ENCODE results near the gene MECP2. TPM values are rescaled to one million over a fixed set of nuclear protein-coding genes. Genes with fewer than 3 reads are reported as not detected.

Gene MECP2
- total RNA-seq, 1 donor from 2014 or later = 10.4 TPM

DNA sequence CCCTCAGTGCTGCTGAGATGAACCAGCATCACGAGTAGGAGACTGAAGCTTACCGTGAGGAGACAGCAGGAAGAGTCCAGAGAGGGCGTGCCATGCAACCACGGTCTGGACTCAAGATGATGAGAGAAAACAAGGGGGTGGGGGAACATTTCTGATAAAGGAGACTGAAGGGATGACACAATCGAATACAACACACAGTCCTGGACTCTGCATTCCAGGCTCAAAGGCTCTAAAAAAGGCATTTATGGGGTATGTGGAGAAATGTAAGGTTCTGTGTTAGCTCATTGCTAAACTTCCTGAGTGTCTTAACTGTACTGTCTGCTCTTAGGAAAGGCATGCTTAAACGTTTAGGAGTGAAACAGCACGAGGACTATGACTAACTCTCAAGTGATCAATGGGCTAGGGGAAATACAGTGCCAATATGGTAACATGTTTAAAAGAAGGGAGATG, 57.2 kb downstream of the MECP2 start:
- no peaks in the 10 kb centered on the region for H3K9me3 ChIP-seq (ENCODE audit: control insufficient read depth in 3 of 3, low read length in 3 of 3)
- no peaks in the 10 kb centered on the region for H3K27me3 ChIP-seq (ENCODE audit: control insufficient read depth in 3 of 3, insufficient read depth in 3 of 3, low read length in 3 of 3)
- peak overlapping the region; percentile 14 for H3K27ac ChIP-seq (ENCODE audit: low read depth, low read length)
- H3K9ac ChIP-seq (ENCODE audit: low read depth in 1 of 3, low read length in 3 of 3) = peak overlapping the region in 1 of 3 donors; percentile 8
- H3K36me3 ChIP-seq (ENCODE audit: control insufficient read depth in 3 of 3, insufficient read depth in 3 of 3, low read length in 3 of 3) = no peaks in the 10 kb centered on the region
- no peak overlapping the region for H3K4me3 ChIP-seq (ENCODE audit: low read length in 3 of 3)
- H3K4me1 ChIP-seq (ENCODE audit: control insufficient read depth in 3 of 3, insufficient read depth in 3 of 3, low read length in 3 of 3) = peaks cover 40 to 55% (median 48%) of the 10 kb centered on the region in 3 donors

DNA sequence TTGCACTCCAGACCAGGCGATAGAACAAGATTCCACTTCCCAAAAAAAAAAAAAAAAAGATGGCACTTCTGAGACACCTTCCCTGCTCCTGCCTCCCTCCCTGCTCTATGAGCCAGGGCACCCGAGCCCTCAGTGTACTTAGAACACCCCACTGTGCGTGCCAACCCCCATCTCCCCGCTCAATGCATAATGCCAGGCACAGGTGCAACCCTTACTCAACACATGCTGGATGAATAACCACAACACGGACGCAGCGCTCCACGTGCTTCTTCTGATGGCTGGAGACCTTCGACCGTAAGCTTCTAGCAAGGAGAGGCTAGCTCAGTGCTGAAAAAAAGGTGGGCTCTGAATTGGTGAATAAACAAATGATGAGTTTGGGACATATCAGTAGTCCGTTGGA, 57.9 kb downstream of the MECP2 start:
- Histone ChIP-seq H3K36me3 (ENCODE audit: control insufficient read depth in 3 of 3, insufficient read depth in 3 of 3, low read length in 3 of 3) (no peaks in the 10 kb centered on the region), H3K9ac (ENCODE audit: low read depth in 1 of 3, low read length in 3 of 3) (no peak overlapping the region), H3K27ac (ENCODE audit: low read depth, low read length) (peak overlapping the region; percentile 14), H3K27me3 (ENCODE audit: control insufficient read depth in 3 of 3, insufficient read depth in 3 of 3, low read length in 3 of 3) (no peaks in the 10 kb centered on the region), H3K4me3 (ENCODE audit: low read length in 3 of 3) (no peak overlapping the region), H3K9me3 (ENCODE audit: control insufficient read depth in 3 of 3, low read length in 3 of 3) (no peaks in the 10 kb centered on the region), H3K4me1 (ENCODE audit: control insufficient read depth in 3 of 3, insufficient read depth in 3 of 3, low read length in 3 of 3) (peaks cover 36 to 48% (median 43%) of the 10 kb centered on the region in 3 donors)

DNA sequence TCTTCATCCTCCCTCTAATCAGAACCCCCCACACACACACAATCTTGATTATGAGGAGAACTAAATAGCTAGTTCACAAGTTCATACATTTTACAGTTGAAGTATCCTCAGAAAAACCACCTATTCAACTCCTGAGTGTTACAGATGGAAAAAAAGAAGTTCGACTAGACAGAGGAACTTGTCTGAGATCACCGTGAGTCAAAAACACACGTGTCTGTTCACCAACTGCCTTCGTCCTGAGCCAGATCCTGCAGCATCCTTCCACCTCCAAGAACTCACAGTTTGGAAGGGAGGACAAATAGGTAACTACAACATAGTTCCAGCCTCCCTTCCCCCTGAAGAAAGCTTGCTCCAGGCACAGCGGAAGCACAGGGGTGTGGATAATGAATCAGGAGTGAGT, 58.9 kb downstream of the MECP2 start:
- H3K36me3 ChIP-seq (ENCODE audit: control insufficient read depth in 3 of 3, insufficient read depth in 3 of 3, low read length in 3 of 3) = no peaks in the 10 kb centered on the region
- H3K4me1 ChIP-seq (ENCODE audit: control insufficient read depth in 3 of 3, insufficient read depth in 3 of 3, low read length in 3 of 3) = peaks cover 36 to 47% (median 41%) of the 10 kb centered on the region in 3 donors
- H3K9ac ChIP-seq (ENCODE audit: low read depth in 1 of 3, low read length in 3 of 3) = no peak overlapping the region
- H3K4me3 ChIP-seq (ENCODE audit: low read length in 3 of 3) = no peak overlapping the region
- no peaks in the 10 kb centered on the region for H3K27me3 ChIP-seq (ENCODE audit: control insufficient read depth in 3 of 3, insufficient read depth in 3 of 3, low read length in 3 of 3)
- no peaks in the 10 kb centered on the region for H3K9me3 ChIP-seq (ENCODE audit: control insufficient read depth in 3 of 3, low read length in 3 of 3)
- no peak overlapping the region for H3K27ac ChIP-seq (ENCODE audit: low read depth, low read length)

DNA sequence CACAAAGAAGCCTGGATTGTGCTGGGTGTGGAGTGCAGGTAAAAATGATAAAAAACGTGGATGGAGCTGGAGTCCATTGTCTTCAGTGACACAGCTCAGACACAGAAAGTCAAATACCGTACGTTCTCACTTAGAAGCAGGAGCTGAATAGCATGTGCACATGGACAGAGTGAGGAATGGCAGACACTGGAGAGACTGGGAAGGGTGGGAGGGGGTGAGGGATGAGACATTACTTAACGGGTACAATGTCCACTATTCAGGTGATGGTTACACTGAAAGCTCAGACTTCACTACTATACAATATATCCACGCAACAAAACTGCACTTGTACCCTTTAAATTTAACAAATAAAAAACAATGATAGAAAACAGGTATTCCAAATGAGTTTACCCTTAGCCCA, 59.8 kb downstream of the MECP2 start:
- H3K4me1 ChIP-seq (ENCODE audit: control insufficient read depth in 3 of 3, insufficient read depth in 3 of 3, low read length in 3 of 3) = peaks cover 34 to 48% (median 39%) of the 10 kb centered on the region in 3 donors
- no peak overlapping the region for H3K4me3 ChIP-seq (ENCODE audit: low read length in 3 of 3)
- no peak overlapping the region for H3K27ac ChIP-seq (ENCODE audit: low read depth, low read length)
- H3K27me3 ChIP-seq (ENCODE audit: control insufficient read depth in 3 of 3, insufficient read depth in 3 of 3, low read length in 3 of 3) = no peaks in the 10 kb centered on the region
- H3K9ac ChIP-seq (ENCODE audit: low read depth in 1 of 3, low read length in 3 of 3) = no peak overlapping the region
- H3K36me3 ChIP-seq (ENCODE audit: control insufficient read depth in 3 of 3, insufficient read depth in 3 of 3, low read length in 3 of 3) = no peaks in the 10 kb centered on the region
- no peaks in the 10 kb centered on the region for H3K9me3 ChIP-seq (ENCODE audit: control insufficient read depth in 3 of 3, low read length in 3 of 3)

DNA sequence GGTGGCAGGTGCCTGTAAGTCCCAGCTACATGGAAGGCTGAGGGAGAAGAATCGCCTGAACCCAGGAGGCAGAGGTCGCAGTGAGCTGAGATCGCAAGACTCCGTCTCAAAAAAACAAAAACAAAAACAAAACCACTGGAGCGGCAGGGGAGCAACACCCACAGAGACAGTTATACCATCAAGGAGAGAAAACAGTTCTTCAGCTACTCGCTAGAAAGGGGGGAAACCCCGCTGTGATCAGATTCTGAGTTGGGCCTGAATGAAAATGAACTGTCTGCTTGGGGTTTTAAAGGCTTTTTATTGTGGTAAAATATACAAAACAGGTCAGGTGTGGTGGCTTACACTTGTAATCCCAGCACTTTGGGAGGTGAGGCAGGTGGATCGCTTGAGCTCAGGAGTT, 61.0 kb downstream of the MECP2 start:
- Histone ChIP-seq H3K4me3 (ENCODE audit: low read length in 3 of 3) (no peak overlapping the region), H3K27me3 (ENCODE audit: control insufficient read depth in 3 of 3, insufficient read depth in 3 of 3, low read length in 3 of 3) (no peaks in the 10 kb centered on the region), H3K9ac (ENCODE audit: low read depth in 1 of 3, low read length in 3 of 3) (no peak overlapping the region), H3K36me3 (ENCODE audit: control insufficient read depth in 3 of 3, insufficient read depth in 3 of 3, low read length in 3 of 3) (peaks cover 3 to 5% (median 4%) of the 10 kb centered on the region in 3 donors), H3K9me3 (ENCODE audit: control insufficient read depth in 3 of 3, low read length in 3 of 3) (no peaks in the 10 kb centered on the region), H3K27ac (ENCODE audit: low read depth, low read length) (no peak overlapping the region), H3K4me1 (ENCODE audit: control insufficient read depth in 3 of 3, insufficient read depth in 3 of 3, low read length in 3 of 3) (peaks cover 23 to 36% (median 28%) of the 10 kb centered on the region in 3 donors)

DNA sequence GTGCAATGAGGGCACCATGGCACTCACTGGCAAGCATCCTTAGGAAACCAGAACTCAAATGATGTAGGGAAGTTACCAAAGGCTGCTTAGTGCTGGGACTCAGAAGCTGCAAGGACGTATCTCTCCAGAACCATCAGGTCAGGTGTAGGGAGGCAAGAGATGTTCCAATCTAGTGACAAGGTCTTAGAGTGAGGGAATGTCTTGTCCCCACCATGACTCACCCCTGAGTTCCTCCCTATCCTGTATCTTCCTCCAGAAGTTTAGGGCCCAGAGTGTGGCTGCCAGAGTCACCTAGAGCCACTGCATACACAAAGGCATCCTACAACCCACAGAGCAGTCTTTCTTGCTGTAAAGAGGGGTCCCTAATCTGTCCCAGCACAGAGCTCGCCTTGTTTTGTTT, 63.7 kb downstream of the MECP2 start:
- Histone ChIP-seq H3K27ac (ENCODE audit: low read depth, low read length) (no peak overlapping the region), H3K9me3 (ENCODE audit: control insufficient read depth in 3 of 3, low read length in 3 of 3) (no peaks in the 10 kb centered on the region), H3K9ac (ENCODE audit: low read depth in 1 of 3, low read length in 3 of 3) (no peak overlapping the region), H3K36me3 (ENCODE audit: control insufficient read depth in 3 of 3, insufficient read depth in 3 of 3, low read length in 3 of 3) (peaks cover 13 to 16% (median 13%) of the 10 kb centered on the region in 3 donors), H3K4me3 (ENCODE audit: low read length in 3 of 3) (no peak overlapping the region), H3K27me3 (ENCODE audit: control insufficient read depth in 3 of 3, insufficient read depth in 3 of 3, low read length in 3 of 3) (no peaks in the 10 kb centered on the region), H3K4me1 (ENCODE audit: control insufficient read depth in 3 of 3, insufficient read depth in 3 of 3, low read length in 3 of 3) (peaks cover under 1 to 13% (median 8%) of the 10 kb centered on the region in 3 donors)

DNA sequence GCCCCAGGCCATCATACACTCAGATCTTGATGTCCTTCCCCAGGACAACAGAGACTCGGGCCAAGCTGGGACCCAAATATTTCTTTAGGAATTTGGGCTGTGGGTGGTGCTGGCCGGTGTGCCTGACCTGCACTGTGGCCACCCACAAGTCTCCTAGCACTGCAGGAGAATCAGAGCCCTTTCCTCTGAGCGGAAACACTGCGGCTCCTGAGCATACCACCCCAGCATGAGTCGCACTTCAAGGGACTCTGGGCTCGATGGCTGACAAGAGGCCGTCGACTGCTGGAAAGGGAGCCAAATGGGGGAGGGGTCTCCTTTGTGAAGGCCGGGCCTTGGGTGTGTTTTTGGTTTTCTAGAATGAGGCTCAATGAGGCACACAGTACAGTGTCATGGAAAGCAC, 64.9 kb downstream of the MECP2 start:
- Histone ChIP-seq H3K27ac (ENCODE audit: low read depth, low read length) (no peak overlapping the region), H3K4me1 (ENCODE audit: control insufficient read depth in 3 of 3, insufficient read depth in 3 of 3, low read length in 3 of 3) (peaks cover 0 to 14% (median 13%) of the 10 kb centered on the region in 3 donors), H3K4me3 (ENCODE audit: low read length in 3 of 3) (no peak overlapping the region), H3K27me3 (ENCODE audit: control insufficient read depth in 3 of 3, insufficient read depth in 3 of 3, low read length in 3 of 3) (no peaks in the 10 kb centered on the region), H3K9ac (ENCODE audit: low read depth in 1 of 3, low read length in 3 of 3) (no peak overlapping the region), H3K9me3 (ENCODE audit: control insufficient read depth in 3 of 3, low read length in 3 of 3) (no peaks in the 10 kb centered on the region), H3K36me3 (ENCODE audit: control insufficient read depth in 3 of 3, insufficient read depth in 3 of 3, low read length in 3 of 3) (peaks cover 13 to 17% (median 16%) of the 10 kb centered on the region in 3 donors)

DNA sequence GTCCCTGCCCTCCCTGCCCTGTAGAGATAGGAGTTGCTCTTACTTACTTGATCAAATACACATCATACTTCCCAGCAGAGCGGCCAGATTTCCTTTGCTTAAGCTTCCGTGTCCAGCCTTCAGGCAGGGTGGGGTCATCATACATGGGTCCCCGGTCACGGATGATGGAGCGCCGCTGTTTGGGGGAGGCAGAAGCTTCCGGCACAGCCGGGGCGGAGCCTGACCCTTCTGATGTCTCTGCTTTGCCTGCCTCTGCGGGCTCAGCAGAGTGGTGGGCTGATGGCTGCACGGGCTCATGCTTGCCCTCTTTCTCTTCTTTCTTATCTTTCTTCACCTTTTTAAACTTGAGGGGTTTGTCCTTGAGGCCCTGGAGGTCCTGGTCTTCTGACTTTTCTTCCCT, 65.4 kb downstream of the MECP2 start:
- H3K9ac ChIP-seq (ENCODE audit: low read depth in 1 of 3, low read length in 3 of 3) = no peak overlapping the region
- peaks cover 13 to 17% (median 16%) of the 10 kb centered on the region in 3 donors for H3K36me3 ChIP-seq (ENCODE audit: control insufficient read depth in 3 of 3, insufficient read depth in 3 of 3, low read length in 3 of 3)
- no peak overlapping the region for H3K4me3 ChIP-seq (ENCODE audit: low read length in 3 of 3)
- H3K27me3 ChIP-seq (ENCODE audit: control insufficient read depth in 3 of 3, insufficient read depth in 3 of 3, low read length in 3 of 3) = no peaks in the 10 kb centered on the region
- peaks cover 0 to 14% (median 13%) of the 10 kb centered on the region in 3 donors for H3K4me1 ChIP-seq (ENCODE audit: control insufficient read depth in 3 of 3, insufficient read depth in 3 of 3, low read length in 3 of 3)
- no peaks in the 10 kb centered on the region for H3K9me3 ChIP-seq (ENCODE audit: control insufficient read depth in 3 of 3, low read length in 3 of 3)
- no peak overlapping the region for H3K27ac ChIP-seq (ENCODE audit: low read depth, low read length)

DNA sequence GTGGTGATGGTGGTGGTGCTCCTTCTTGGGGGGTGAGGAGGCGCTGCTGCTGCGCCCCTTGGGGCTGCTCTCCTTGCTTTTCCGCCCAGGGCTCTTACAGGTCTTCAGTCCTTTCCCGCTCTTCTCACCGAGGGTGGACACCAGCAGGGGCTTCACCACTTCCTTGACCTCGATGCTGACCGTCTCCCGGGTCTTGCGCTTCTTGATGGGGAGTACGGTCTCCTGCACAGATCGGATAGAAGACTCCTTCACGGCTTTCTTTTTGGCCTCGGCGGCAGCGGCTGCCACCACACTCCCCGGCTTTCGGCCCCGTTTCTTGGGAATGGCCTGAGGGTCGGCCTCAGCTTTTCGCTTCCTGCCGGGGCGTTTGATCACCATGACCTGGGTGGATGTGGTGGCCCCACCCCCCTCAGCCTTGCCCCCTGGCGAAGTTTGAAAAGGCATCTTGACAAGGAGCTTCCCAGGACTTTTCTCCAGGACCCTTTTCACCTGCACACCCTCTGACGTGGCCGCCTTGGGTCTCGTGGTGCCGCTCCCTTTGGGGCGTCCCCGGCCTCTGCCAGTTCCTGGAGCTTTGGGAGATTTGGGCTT, 66.7 kb downstream of the MECP2 start:
- no peaks in the 10 kb centered on the region for H3K27me3 ChIP-seq (ENCODE audit: control insufficient read depth in 3 of 3, insufficient read depth in 3 of 3, low read length in 3 of 3)
- no peak overlapping the region for H3K9ac ChIP-seq (ENCODE audit: low read depth in 1 of 3, low read length in 3 of 3)
- no peak overlapping the region for H3K4me3 ChIP-seq (ENCODE audit: low read length in 3 of 3)
- no peaks in the 10 kb centered on the region for H3K9me3 ChIP-seq (ENCODE audit: control insufficient read depth in 3 of 3, low read length in 3 of 3)
- peaks cover 13 to 17% (median 16%) of the 10 kb centered on the region in 3 donors for H3K36me3 ChIP-seq (ENCODE audit: control insufficient read depth in 3 of 3, insufficient read depth in 3 of 3, low read length in 3 of 3)
- H3K27ac ChIP-seq (ENCODE audit: low read depth, low read length) = no peak overlapping the region
- peaks cover 0 to 14% (median 13%) of the 10 kb centered on the region in 3 donors for H3K4me1 ChIP-seq (ENCODE audit: control insufficient read depth in 3 of 3, insufficient read depth in 3 of 3, low read length in 3 of 3)

DNA sequence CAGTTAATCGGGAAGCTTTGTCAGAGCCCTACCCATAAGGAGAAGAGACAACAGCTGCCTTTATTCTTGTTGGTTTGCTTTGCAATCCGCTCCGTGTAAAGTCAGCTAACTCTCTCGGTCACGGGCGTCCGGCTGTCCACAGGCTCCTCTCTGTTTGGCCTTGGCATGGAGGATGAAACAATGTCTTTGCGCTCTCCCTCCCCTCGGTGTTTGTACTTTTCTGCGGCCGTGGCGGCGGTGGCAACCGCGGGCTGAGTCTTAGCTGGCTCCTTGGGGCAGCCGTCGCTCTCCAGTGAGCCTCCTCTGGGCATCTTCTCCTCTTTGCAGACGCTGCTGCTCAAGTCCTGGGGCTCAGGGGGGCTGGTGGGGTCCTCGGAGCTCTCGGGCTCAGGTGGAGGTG, 67.3 kb downstream of the MECP2 start:
- no peaks in the 10 kb centered on the region for H3K9me3 ChIP-seq (ENCODE audit: control insufficient read depth in 3 of 3, low read length in 3 of 3)
- H3K27ac ChIP-seq (ENCODE audit: low read depth, low read length) = no peak overlapping the region
- H3K27me3 ChIP-seq (ENCODE audit: control insufficient read depth in 3 of 3, insufficient read depth in 3 of 3, low read length in 3 of 3) = no peaks in the 10 kb centered on the region
- H3K4me1 ChIP-seq (ENCODE audit: control insufficient read depth in 3 of 3, insufficient read depth in 3 of 3, low read length in 3 of 3) = peaks cover 0 to 18% (median 16%) of the 10 kb centered on the region in 3 donors
- H3K9ac ChIP-seq (ENCODE audit: low read depth in 1 of 3, low read length in 3 of 3) = no peak overlapping the region
- H3K36me3 ChIP-seq (ENCODE audit: control insufficient read depth in 3 of 3, insufficient read depth in 3 of 3, low read length in 3 of 3) = peaks cover 13 to 17% (median 16%) of the 10 kb centered on the region in 3 donors
- H3K4me3 ChIP-seq (ENCODE audit: low read length in 3 of 3) = no peak overlapping the region

Data from skeletal muscle tissue (tissue), 4 donors.